CD4-positive, CD25-positive, alpha-beta regulatory T cell (primary cell): ENCODE data around the gene KCTD18. TPM values are rescaled to one million over a fixed set of nuclear protein-coding genes. Genes with fewer than 3 reads are reported as not detected.

Experiments used
- ATAC-seq, 2 donors: fragments of 150-1000 bp; cut with Tn5 transposase; one replicate each; pipeline ENCODE4 v1.10.0; 2021; ENCODE audit warnings: low read depth in 2 of 2, moderate number of reproducible peaks in 2 of 2, moderate library complexity in 1 of 2
- DNase-seq, 3 donors: peaks; one replicate each; pipeline versions ENCODE4 v3.0.0 to v3.0.0-alpha.2; 2012 to 2022; ENCODE audit warnings: mixed read lengths in 1 of 3
- H3K27ac ChIP-seq: one replicate; pipeline ENCODE4 v1.7.0; 2013; ENCODE audit warnings: mild to moderate bottlenecking, low read length; ENCODE audit not compliant: insufficient read depth, poor library complexity, severe bottlenecking
- H3K27me3 ChIP-seq: one replicate; pipeline ENCODE4 v1.7.0; 2013; ENCODE audit warnings: low read length; ENCODE audit not compliant: control insufficient read depth, insufficient read depth
- H3K36me3 ChIP-seq: one replicate; pipeline ENCODE4 v1.7.0; 2013; ENCODE audit warnings: mild to moderate bottlenecking, low read length, moderate library complexity; ENCODE audit not compliant: control insufficient read depth, insufficient read depth
- H3K4me1 ChIP-seq: 2 replicates; pipeline ENCODE4 v1.7.0; 2013; ENCODE audit warnings: mild to moderate bottlenecking, low read length; ENCODE audit not compliant: insufficient read depth, control insufficient read depth, poor library complexity, severe bottlenecking
- H3K4me3 ChIP-seq: one replicate; pipeline ENCODE4 v1.7.0; 2013; ENCODE audit warnings: low read depth, mild to moderate bottlenecking, low read length, moderate library complexity
- H3K9me3 ChIP-seq, 2 experiments: 1 replicate in 1 of 2; 2 replicates in 1 of 2; pipeline ENCODE4 v1.7.0; 2013; ENCODE audit warnings: low read length in 2 of 2, mild to moderate bottlenecking in 1 of 2, moderate library complexity in 1 of 2; ENCODE audit not compliant: control insufficient read depth in 2 of 2
- H3K27ac Mint-ChIP-seq, 3 donors: one replicate each; pipeline ENCODE4 v1.8.0; 2020 to 2022; ENCODE audit warnings: mild to moderate bottlenecking in 3 of 3, mixed read lengths in 3 of 3, moderate library complexity in 2 of 3
- H3K27me3 Mint-ChIP-seq: one replicate; pipeline ENCODE4 v1.8.0; 2022; ENCODE audit warnings: mild to moderate bottlenecking, mixed read lengths
- H3K36me3 Mint-ChIP-seq: one replicate; pipeline ENCODE4 v1.8.0; 2020; ENCODE audit warnings: mixed read lengths
- H3K4me1 Mint-ChIP-seq, 4 donors: one replicate each; pipeline ENCODE4 v1.8.0; 2020 to 2022; ENCODE audit warnings: mixed read lengths in 4 of 4, mild to moderate bottlenecking in 1 of 4
- H3K4me3 Mint-ChIP-seq, 4 donors: one replicate each; pipeline ENCODE4 v1.8.0; 2020 to 2022; ENCODE audit warnings: mild to moderate bottlenecking in 4 of 4, mixed read lengths in 4 of 4, moderate library complexity in 3 of 4
- H3K9me3 Mint-ChIP-seq, 7 donors: one replicate each; pipeline ENCODE4 v1.8.0; 2020 to 2022; ENCODE audit warnings: mixed read lengths in 7 of 7, mild to moderate bottlenecking in 3 of 7, moderate library complexity in 2 of 7
- polyA plus RNA-seq, 4 donors: library from polyadenylated mRNA; unstranded; fragments of 300-500 nt; fragmentation: Illumina TruSeq; gene quantifications; one replicate each; pipeline ENCODE4 v1.2.3, GENCODE V29; 2021
- total RNA-seq: library from RNA; stranded (reverse); gene quantifications from one replicate; pipeline ENCODE4 v1.2.3, GENCODE V29; 2022

Gene KCTD18
- total and polyA plus RNA-seq, 5 donors from 2014 or later: 15.4 to 18.9 (median 18.2) TPM

GRCh38 chr2:200472853-200473464 is 36.9 kb downstream of the KCTD18 start:
- H3K27me3 Mint-ChIP-seq: no peaks in the 10 kb centered on the region
- H3K4me1 Mint-ChIP-seq: peaks cover 5 to 23% (median 20%) of the 10 kb centered on the region in 4 donors
- H3K36me3 ChIP-seq: peaks cover 4% of the 10 kb centered on the region
- no peaks in the 10 kb centered on the region for H3K27me3 ChIP-seq
- no peaks in the 10 kb centered on the region for H3K9me3 ChIP-seq
- H3K4me3 ChIP-seq: no peak overlapping the region
- peaks cover 20% of the 10 kb centered on the region for H3K36me3 Mint-ChIP-seq
- H3K27ac Mint-ChIP-seq: no peak overlapping the region
- no peak overlapping the region for H3K27ac ChIP-seq
- H3K4me1 ChIP-seq: peaks cover 11% of the 10 kb centered on the region
- ATAC-seq (no peak), DNase-seq (no peak)
- H3K9me3 Mint-ChIP-seq: no peaks in the 10 kb centered on the region
- no peak overlapping the region for H3K4me3 Mint-ChIP-seq

- no peak for ATAC-seq
- no peak overlapping the region for H3K27ac Mint-ChIP-seq
- H3K4me3 Mint-ChIP-seq: no peak overlapping the region
- Histone ChIP-seq H3K27ac (no peak overlapping the region), H3K4me3 (no peak overlapping the region), H3K36me3 (peaks cover 4% of the 10 kb centered on the region), H3K27me3 (no peaks in the 10 kb centered on the region), H3K9me3 (no peaks in the 10 kb centered on the region), H3K4me1 (peaks cover 20% of the 10 kb centered on the region)
- H3K9me3 Mint-ChIP-seq: no peaks in the 10 kb centered on the region
- H3K36me3 Mint-ChIP-seq: peaks cover 18% of the 10 kb centered on the region
- peaks cover 12 to 32% (median 28%) of the 10 kb centered on the region in 4 donors for H3K4me1 Mint-ChIP-seq
- no peak for DNase-seq
- no peaks in the 10 kb centered on the region for H3K27me3 Mint-ChIP-seq
Observed at GRCh38 chr2:200471928-200472645, 37.8 kb downstream of the KCTD18 start.

- Mint-ChIP-seq H3K4me3 (peak overlapping the region; percentile 43 to 85 (median 58)), H3K4me1 (peaks cover 17 to 39% (median 33%) of the 10 kb centered on the region in 4 donors), H3K36me3 (peaks cover 13% of the 10 kb centered on the region), H3K27ac (peak overlapping the region in 2 of 3 donors; percentile 31 to 75), H3K9me3 (no peaks in the 10 kb centered on the region), H3K27me3 (no peaks in the 10 kb centered on the region)
- Histone ChIP-seq H3K27me3 (no peaks in the 10 kb centered on the region), H3K27ac (no peak overlapping the region), H3K9me3 (no peaks in the 10 kb centered on the region), H3K4me3 (no peak overlapping the region), H3K4me1 (peaks cover 27% of the 10 kb centered on the region), H3K36me3 (peaks cover 4% of the 10 kb centered on the region)
- peak in 2 of 3 donors; percentile 55 to 65 for DNase-seq
- no peak for ATAC-seq
Observed at GRCh38 chr2:200471324-200471848, 38.5 kb downstream of the KCTD18 start.

- Mint-ChIP-seq H3K4me3 (no peak overlapping the region), H3K27me3 (no peaks in the 10 kb centered on the region), H3K36me3 (peaks cover 11% of the 10 kb centered on the region), H3K9me3 (no peaks in the 10 kb centered on the region), H3K4me1 (peaks cover 17 to 50% (median 41%) of the 10 kb centered on the region in 4 donors), H3K27ac (peak overlapping the region; percentile 27 to 39 (median 31))
- Histone ChIP-seq H3K9me3 (no peaks in the 10 kb centered on the region), H3K36me3 (peaks cover 2% of the 10 kb centered on the region), H3K4me1 (peaks cover 33% of the 10 kb centered on the region), H3K4me3 (no peak overlapping the region), H3K27ac (no peak overlapping the region), H3K27me3 (no peaks in the 10 kb centered on the region)
- no peak for ATAC-seq
- DNase-seq: no peak
Observed at GRCh38 chr2:200470230-200470629, 39.6 kb downstream of the KCTD18 start.

GRCh38 chr2:200469708-200470211 is 40.1 kb downstream of the KCTD18 start:
- no peaks in the 10 kb centered on the region for H3K9me3 Mint-ChIP-seq
- Histone ChIP-seq H3K9me3 (no peaks in the 10 kb centered on the region), H3K4me1 (peaks cover 33% of the 10 kb centered on the region), H3K27me3 (no peaks in the 10 kb centered on the region), H3K27ac (no peak overlapping the region), H3K36me3 (no peaks in the 10 kb centered on the region), H3K4me3 (no peak overlapping the region)
- ATAC-seq: no peak
- peaks cover 17 to 55% (median 45%) of the 10 kb centered on the region in 4 donors for H3K4me1 Mint-ChIP-seq
- no peak for DNase-seq
- no peak overlapping the region for H3K4me3 Mint-ChIP-seq
- H3K27me3 Mint-ChIP-seq: no peaks in the 10 kb centered on the region
- peak overlapping the region; percentile 16 to 31 (median 27) for H3K27ac Mint-ChIP-seq
- peaks cover 7% of the 10 kb centered on the region for H3K36me3 Mint-ChIP-seq

GRCh38 chr2:200467806-200468681 is 41.8 kb downstream of the KCTD18 start:
- H3K4me1 Mint-ChIP-seq: peaks cover 22 to 68% (median 52%) of the 10 kb centered on the region in 4 donors
- Histone ChIP-seq H3K9me3 (no peaks in the 10 kb centered on the region), H3K4me1 (peaks cover 46% of the 10 kb centered on the region), H3K36me3 (no peaks in the 10 kb centered on the region), H3K27ac (peak overlapping the region; percentile 79), H3K4me3 (peak overlapping the region; percentile 82), H3K27me3 (no peaks in the 10 kb centered on the region)
- peak overlapping the region; percentile 88 to 100 (median 95) for H3K27ac Mint-ChIP-seq
- peak in 2 of 3 donors; percentile 61 to 87 for DNase-seq
- no peaks in the 10 kb centered on the region for H3K9me3 Mint-ChIP-seq
- ATAC-seq: peak; percentile 38 to 47
- peak overlapping the region; percentile 70 to 90 (median 89) for H3K4me3 Mint-ChIP-seq
- no peaks in the 10 kb centered on the region for H3K27me3 Mint-ChIP-seq
- H3K36me3 Mint-ChIP-seq: peaks cover 4% of the 10 kb centered on the region
